NT2/D1 (cell line): Measurements from ENCODE around the gene PSMD8.

ENCODE experiments used
- YY1 ChIP-seq: IDR thresholded peaks from 2 replicates; pipeline ENCODE4 v1.6.1; 2011; ENCODE audit not compliant: insufficient read length, insufficient read depth
- ZNF274 ChIP-seq: IDR thresholded peaks from 2 replicates; pipeline ENCODE4 v1.6.1; 2011; ENCODE audit warnings: mild to moderate bottlenecking, low read depth, low read length

- TF ChIP-seq YY1 (no peak), ZNF274 (no peak)
Observed at GRCh38 chr19:38400361-38400760, 26.0 kb downstream of the PSMD8 start.
